GM19043 (cell line): ENCODE results near the gene RASL12.
"Not testable (repeated sequence)": the region's sequence is repeated elsewhere in the genome, so short reads cannot be mapped to it uniquely, and the experiment has no call there.

Experiments
- ATAC-seq: cut with Tn5 transposase; IDR thresholded peaks from one replicate; pipeline ENCODE4 v1.9.1; 2021; ENCODE audit warnings: low read depth; ENCODE audit not compliant: unreplicated experiment

The RASL12 gene

DNA sequence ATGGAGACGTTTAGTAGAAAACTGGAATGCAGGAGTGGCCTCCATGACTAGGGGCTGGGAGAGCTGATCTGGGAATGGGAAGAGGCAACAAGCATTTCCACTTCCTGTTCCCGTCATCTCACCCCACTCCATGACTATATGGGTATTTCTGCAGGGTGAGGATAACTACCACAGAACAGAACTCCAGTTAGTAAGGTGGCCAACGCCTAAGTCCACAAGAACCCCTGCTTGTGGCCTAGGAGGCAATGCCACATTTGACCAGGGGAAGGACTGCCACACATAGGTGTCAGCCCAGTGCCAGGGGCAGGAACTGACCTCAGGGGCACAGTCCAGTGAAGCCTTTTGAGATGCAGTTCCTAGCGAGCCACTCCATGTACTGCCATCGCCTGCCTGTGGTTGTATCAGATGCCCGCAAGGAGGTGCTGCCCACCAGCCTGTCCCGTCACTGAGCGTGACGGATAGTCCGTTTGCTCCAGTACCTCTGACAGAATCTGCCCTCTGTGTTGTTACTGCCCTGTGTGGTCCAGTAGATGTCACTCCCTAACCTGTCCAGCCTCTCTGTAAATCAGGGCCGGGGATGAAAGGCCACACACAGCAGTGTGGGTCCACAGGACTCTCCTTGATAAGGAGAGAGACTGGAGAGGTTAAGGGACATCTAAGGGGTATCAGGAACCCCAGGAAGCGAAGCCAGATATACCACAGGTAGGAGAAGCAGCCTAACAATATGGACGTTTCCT lies 34.8 kb downstream of the RASL12 start:
- no peak for ATAC-seq

GRCh38 chr15:65029736-65030208 lies 38.0 kb downstream of the RASL12 start:
- ATAC-seq = no peak

DNA sequence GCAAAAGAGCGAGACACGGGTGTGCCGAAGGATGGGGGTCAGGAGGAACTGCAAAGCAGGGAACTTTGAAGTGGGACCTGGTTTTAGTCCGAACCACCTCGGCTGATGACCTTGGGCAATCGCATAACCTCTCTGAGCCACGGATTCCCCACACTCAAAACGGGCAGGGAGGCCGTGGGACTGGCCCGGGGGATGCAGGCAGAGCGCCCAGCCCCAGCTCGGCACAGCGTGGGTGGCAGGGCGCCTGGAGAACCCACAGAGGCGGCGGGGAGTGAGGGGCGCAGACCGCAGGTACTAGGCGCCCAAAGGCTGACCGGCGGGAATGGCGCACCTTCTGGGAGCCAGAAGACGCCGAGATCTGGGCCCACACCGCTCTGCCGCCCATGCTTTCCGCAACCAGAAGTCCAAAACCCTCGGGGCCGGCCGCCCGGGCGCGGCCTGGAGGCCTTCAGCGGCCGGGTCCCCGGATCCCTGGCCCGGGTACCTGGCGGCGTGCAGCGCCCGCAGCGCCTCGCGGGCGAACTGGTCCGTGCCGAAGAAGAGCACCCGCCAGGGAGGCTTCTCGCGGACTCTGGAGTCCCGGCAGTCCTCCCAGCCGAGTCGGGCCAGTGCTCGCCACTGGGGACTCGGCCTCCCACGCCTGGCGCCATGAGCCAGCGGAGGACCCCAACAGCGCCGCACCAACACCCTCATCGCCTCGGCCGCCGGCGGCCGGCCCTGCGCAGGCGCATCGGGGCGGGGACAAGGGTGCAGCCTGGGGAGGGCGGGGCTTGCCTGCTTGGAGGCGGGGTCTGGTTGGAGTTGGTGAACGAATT lies 38.7 kb downstream of the RASL12 start, which contains the start of gene MTFMT:
TSS of gene MTFMT (minus strand) at position 719 of the 815 bp plus-strand sequence. CDS start at position 693, 26 bp downstream.
- ATAC-seq = peak; percentile 69

- no peak for ATAC-seq
Observed at GRCh38 chr15:65028338-65028737, 39.5 kb downstream of the RASL12 start.

DNA sequence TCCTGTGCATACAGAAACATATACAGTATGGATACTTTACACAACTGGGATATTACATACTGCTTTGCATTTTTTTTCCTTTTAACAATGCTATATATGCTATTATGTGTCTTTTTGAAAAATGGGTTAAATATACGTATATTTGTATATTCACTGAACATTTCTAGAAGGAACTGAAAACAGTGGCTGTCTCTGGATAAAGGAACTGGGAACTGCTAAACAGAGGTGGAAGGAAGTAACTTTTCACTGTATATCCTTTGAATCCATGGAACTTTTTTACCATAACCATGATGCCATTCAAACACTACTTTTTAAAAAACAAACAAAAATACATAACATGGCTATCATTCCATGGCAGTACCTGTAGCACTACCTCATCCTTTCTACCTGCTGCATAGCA lies 40.2 kb downstream of the RASL12 start:
- no peak for ATAC-seq

GRCh38 chr15:65026756-65027155 lies 41.0 kb downstream of the RASL12 start:
- no peak for ATAC-seq

- no peak for ATAC-seq
Observed at GRCh38 chr15:65021488-65021887, 46.3 kb downstream of the RASL12 start.

- no peak for ATAC-seq
Observed at GRCh38 chr15:65020419-65020818, 47.4 kb downstream of the RASL12 start.

DNA sequence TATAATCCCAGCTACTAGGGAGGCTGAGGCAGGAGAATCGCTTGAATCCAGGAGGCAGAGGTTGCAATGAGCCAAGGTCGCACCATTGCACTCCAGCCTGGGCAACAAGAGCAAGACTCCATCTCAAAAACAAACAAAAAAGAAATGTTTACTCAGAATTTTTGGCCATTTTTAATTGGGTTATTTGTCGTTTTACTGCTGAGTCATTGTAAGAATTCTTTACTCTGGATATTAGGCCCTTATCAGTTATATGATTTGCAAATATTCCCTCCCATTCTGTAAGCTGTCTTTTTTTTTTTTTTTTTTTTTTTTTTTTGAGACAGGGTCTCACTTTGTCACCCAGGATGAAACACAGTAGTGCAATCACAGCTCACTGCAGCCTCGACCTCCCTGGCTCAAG lies 56.6 kb downstream of the RASL12 start:
- not testable (repeated sequence) for ATAC-seq

DNA sequence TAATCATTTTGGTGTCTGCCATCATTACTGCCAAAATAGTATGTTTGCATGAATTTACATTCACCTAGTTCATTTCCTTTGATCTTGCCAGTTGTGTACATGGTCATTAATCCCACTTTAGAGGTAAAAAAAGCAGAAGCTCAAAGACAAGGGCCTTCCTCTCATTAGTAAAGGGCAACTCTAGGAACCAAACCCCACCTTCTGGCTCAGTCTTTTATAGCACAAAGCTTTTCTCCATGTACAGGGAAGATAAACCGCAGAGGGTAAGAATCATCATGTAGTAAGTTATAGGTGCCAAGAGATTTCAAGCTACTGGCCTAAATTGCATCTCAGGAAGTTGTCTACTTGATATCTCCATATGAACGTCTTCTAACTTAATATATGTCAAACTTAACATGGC lies 58.8 kb downstream of the RASL12 start:
- no peak for ATAC-seq

- no peak for ATAC-seq
Observed at GRCh38 chr15:65006876-65007275, 60.9 kb downstream of the RASL12 start.

- ATAC-seq = no peak
Observed at GRCh38 chr15:65004993-65005392, 62.8 kb downstream of the RASL12 start.
